Ishikawa (cell line): ENCODE data around the gene SMAD7.

ENCODE experiments used
- CEBPB ChIP-seq: IDR thresholded peaks from 2 replicates; pipeline ENCODE4 v1.6.1; 2012
- FOXM1 ChIP-seq: IDR thresholded peaks from 2 replicates; pipeline ENCODE4 v1.6.1; 2012; ENCODE audit warnings: low read depth, borderline replicate concordance
- MAX ChIP-seq: IDR thresholded peaks from 2 replicates; pipeline ENCODE4 v1.6.1; 2012
- TAF1 ChIP-seq: IDR thresholded peaks from 2 replicates; pipeline ENCODE4 v1.6.1; 2012; ENCODE audit warnings: low read depth, mild to moderate bottlenecking

- TF ChIP-seq MAX (no peak), FOXM1 (no peak), CEBPB (no peak), TAF1 (no peak)
Measured at GRCh38 chr18:48896326-48896874, 54.4 kb downstream of the SMAD7 start.
